Amniotic epithelial cell (primary cell): ENCODE results near the gene ARID5B.
"Not testable (repeated sequence)": the region's sequence is repeated elsewhere in the genome, so short reads cannot be mapped to it uniquely, and the experiment has no call there.

Source experiments
- DNase-seq: peaks from one replicate; pipeline ENCODE4 v3.0.0-alpha.2; 2010; ENCODE audit warnings: low read depth

Gene ARID5B

GRCh38 chr10:61965703-61966395 is 64.3 kb downstream of the ARID5B start:
- DNase-seq, result no peak

DNA sequence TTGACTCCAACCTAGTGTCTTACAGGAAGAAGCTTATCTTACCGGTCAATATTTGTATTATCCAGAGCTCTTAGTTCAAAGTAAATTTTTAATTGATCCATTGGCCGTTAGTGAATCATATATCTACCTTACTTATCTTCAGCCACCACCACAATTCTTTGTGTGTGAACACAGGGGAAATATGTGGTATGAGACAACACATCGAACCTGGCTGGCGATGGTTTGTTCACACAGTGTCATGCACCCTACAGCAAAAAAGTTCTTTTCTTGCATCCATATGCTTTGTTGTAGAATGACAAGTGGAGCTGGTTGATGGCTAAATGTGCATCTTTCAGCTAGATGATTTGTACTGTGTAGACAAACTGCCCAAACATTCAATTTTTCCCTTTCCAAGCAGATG is 65.8 kb downstream of the ARID5B start:
- no peak for DNase-seq

DNA sequence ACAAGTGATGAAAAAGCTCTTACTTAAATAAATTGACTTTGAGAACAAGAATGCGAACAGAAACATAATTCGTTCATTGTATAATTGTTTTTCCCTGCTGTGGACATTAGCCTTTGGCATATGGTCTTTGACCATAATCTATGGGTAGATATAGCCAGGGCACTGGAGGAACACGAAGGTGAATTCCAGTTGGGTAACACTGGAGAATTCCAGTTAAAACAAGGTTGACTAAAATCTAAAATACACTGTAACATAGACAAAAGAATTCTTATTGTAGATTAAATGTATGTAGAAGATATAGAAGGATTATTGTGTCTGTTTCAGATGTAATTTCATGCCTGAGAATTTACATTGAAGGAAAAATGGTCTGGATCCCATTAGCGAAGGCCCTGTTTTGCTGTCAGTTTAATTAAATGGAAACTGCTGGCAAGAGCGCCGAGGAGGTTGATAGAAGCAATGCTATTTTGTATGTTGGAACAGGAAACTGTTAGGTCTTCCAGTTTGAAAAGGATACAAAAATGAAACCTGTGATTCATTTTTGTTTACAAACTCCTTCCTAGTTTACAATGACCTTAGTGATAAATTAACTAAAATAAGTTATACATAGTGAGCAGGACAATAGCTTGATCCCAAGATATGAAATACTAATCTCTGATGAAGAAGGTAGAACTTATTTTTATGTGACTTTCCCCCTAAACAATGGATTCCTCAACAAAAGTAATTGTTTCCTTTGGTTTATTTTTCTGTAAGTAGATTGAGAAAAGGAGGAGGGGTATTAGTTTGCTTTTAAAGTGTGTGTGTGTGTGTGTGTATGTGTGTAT is 68.9 kb downstream of the ARID5B start:
- DNase-seq, result no peak

DNA sequence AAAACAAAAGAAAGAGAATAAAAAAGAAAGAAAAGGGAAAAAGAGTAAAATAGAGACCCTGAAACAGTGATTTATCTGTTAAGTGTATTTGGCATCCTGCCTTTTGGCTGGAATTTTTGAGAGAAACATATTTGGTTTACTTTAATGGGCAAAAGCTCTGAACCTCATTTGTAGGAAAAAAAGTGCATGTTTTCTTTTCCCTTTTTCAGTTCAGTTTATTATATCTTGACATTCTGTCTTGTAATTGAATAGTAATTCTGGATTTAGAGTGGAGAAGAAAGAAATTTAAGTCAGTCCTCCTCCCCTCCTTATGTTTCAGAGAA is 69.5 kb downstream of the ARID5B start:
- DNase-seq, result peak; percentile 21

DNA sequence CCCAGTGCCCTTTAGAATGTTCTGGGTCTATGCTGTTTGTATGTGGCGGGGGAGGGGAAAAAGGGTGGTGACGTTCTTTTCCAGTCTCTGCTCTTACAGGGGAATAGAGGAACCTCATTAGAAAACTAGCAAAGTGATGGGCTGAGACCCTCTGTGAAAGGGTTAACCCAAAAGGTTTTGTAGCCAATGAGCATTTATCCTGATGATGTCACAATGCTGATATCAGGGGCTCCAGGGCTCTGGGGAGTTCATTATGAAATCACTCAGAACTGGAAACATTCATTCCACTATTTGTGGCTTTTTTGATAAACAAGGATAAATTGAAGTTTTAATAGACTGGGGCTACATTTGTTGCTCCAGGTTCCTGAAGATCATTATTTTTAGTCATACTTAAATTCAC is 71.7 kb downstream of the ARID5B start:
- peak; percentile 47 for DNase-seq

- no peak for DNase-seq
Measured at GRCh38 chr10:61973906-61974305, 72.4 kb downstream of the ARID5B start.

GRCh38 chr10:61974601-61975390 is 73.3 kb downstream of the ARID5B start:
- peak; percentile 75 for DNase-seq

GRCh38 chr10:61975391-61975932 is 74.0 kb downstream of the ARID5B start:
- DNase-seq, result peak; percentile 75

DNA sequence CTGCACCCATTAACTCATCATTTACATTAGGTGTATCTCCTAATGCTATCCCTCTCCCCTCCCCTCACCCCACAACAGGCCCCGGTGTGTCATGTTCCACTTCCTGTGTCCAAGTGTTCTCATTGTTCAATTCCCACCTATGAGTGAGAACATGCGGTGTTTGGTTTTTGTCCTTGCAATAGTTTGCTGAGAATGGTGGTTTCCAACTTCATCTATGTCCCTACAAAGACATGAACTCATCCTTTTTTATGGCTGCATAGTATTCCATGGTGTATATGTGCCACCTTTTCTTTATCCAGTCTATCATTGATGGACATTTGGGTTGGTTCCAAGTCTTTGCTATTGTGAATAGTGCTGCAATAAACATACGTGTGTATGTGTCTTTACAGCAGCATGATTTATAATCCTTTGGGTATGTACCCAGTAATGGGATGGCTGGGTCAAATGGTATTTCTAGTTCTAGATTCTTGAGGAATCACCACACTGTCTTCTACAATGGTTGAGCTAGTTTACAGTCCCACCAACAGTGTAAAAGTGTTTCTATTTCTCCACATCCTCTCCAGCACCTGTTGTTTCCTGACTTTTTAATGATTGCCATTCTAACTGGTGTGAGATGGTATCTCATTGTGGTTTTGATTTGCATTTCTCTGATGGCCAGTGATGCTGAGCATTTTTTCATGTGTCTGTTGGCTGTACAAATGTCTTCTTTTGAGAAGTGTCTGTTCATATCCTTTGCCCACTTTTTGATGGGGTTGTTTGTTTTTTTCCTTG is 75.6 kb downstream of the ARID5B start:
- DNase-seq, result not testable (repeated sequence)

GRCh38 chr10:61978965-61979364 is 77.5 kb downstream of the ARID5B start:
- DNase-seq, result no peak

DNA sequence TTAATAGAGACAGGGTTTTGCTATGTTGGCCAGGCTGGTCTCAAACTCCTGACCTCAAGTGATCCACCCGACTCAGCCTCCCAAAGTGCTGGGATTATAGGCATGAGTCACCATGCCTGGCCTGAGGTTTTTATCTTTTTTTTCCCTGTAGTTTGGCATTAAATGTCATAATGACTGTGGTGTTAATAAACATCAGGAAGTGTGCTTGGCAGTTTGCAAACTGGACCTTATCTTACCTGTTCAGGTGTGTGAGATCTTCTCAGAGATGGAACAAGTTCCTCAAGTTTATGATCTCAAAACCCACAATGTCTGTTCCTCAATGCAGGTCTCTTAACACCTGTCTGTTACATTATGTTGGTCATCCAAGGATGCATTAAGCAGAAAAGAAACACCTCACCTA is 80.0 kb downstream of the ARID5B start:
- no peak for DNase-seq

DNA sequence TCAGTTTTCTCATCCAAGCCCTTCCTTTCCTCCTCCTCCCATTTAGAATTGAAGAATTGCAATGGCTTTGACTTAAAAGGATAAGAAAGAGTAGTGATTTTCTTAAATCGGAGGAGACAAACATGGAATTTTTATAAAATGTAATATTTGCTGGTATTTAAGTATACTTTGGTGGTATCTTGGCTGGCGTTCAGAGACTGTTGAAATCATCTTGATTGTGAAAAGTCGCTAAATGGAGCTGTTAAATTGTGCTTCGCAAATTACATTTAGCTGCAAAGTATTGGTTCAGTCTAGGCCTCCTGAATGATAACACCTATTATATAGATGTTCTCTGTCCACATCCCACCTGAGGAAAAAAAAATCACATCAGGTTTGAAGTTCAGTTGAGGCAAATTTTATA is 81.8 kb downstream of the ARID5B start:
- no peak for DNase-seq

- no peak for DNase-seq
Measured at GRCh38 chr10:61984803-61985418, 83.4 kb downstream of the ARID5B start.

DNA sequence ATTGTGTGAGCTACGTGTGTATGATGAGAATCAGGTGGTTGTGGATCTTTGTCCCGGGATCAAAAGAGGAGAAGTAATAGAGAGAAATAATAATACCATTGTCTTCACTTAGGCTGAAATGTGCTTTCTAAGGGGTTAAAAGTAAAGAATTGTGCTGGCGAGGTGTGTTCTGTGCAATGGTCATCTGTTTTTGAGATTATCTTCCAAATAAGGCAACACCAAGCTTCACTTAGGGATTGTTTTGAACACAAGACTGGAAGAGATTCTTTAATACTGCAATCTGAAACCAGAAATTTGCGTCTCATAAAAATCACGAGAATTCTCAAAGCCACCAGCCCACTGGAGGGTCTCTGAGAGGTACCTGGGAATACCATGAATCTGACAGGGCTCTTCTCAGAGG is 84.2 kb downstream of the ARID5B start:
- DNase-seq, result no peak

DNA sequence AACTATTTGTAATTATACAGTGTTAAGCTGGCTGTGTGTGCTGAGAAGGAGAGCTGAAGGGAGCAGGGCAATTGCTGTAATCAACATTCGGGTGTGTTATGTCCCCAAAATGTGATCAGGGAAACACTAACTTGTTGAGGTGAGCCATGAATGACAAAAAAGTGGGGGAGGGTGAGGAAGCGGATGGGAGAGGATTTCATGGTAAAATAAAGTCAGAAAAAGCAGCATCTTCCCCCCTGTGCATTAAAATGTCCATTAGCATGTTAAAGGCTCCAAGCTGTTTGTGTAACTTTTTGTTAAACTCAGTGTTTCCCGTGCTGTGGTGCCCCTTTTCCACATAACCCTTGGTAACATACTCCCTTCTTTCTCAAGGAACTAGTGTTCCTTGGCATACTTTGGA is 84.9 kb downstream of the ARID5B start:
- no peak for DNase-seq

- DNase-seq, result no peak
Measured at GRCh38 chr10:61986788-61987492, 85.4 kb downstream of the ARID5B start.

GRCh38 chr10:61987537-61987936 is 86.0 kb downstream of the ARID5B start:
- DNase-seq, result no peak

DNA sequence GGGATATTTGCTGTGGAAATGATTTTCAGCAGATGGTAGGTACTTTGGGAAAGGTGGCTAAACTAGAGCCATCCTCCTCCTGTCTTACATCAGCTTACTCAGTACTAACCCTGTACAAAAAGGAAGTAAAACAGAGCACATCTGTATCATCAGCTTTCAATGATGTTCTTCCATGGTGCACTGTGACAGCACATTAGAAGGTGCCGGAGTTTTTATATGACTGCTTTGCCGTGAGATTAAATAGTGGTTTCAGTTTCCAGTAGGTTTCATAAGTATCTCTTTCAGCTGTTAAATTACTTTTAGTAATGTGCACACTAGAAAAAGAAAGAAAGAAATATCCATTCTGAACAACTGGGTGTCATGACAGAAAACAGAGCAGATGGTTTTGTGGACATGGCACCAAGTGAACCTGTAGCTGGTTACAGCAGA is 86.5 kb downstream of the ARID5B start:
- no peak for DNase-seq

- DNase-seq, result no peak
Measured at GRCh38 chr10:61989995-61990760, 88.7 kb downstream of the ARID5B start.

GRCh38 chr10:61990761-61991135 is 89.2 kb downstream of the ARID5B start:
- DNase-seq, result no peak
